CD14-positive monocyte (primary cell): ENCODE measurements around the gene TOB1. TPM values are rescaled to one million over a fixed set of nuclear protein-coding genes. Genes with fewer than 3 reads are reported as not detected.

ENCODE experiments used
- DNase-seq, 3 donors: peaks; one replicate each; pipeline ENCODE4 v3.0.0-alpha.2; 2011 to 2022
- H2AFZ ChIP-seq: 2 replicates; pipeline ENCODE4 v1.6.0; 2012; ENCODE audit warnings: mild to moderate bottlenecking, low read depth, low read length, inconsistent platforms; ENCODE audit not compliant: insufficient read depth, poor library complexity, severe bottlenecking
- H3K27ac ChIP-seq, 2 donors: 1 replicate in 1 of 2; 2 replicates in 1 of 2; pipeline ENCODE4 v1.5.1; 2012 to 2013; ENCODE audit warnings: low read length in 2 of 2, control low read depth in 1 of 2, inconsistent platforms in 1 of 2, low read depth in 1 of 2, mild to moderate bottlenecking in 1 of 2
- H3K27me3 ChIP-seq, 2 donors: one replicate each; pipeline versions ENCODE4 v1.6.0 to v1.6.1; 2011 to 2013; ENCODE audit warnings: low read length in 2 of 2; ENCODE audit not compliant: control insufficient read depth in 2 of 2, insufficient read depth in 2 of 2
- H3K36me3 ChIP-seq, 2 donors: replicated peaks in 1 of 2; 1 replicate in 1 of 2; 2 replicates in 1 of 2; pipeline versions ENCODE4 v1.5.1 to v1.6.1; 2012 to 2013; ENCODE audit warnings: low read length in 2 of 2, control low read depth in 1 of 2, inconsistent platforms in 1 of 2, mild to moderate bottlenecking in 1 of 2; ENCODE audit not compliant: insufficient read depth in 2 of 2, control insufficient read depth in 1 of 2
- H3K4me1 ChIP-seq, 2 donors: 1 replicate in 1 of 2; 2 replicates in 1 of 2; pipeline versions ENCODE4 v1.5.1 to v1.6.1; 2012 to 2013; ENCODE audit warnings: low read length in 2 of 2, control low read depth in 1 of 2, inconsistent platforms in 1 of 2, mild to moderate bottlenecking in 1 of 2, moderate library complexity in 1 of 2; ENCODE audit not compliant: insufficient read depth in 2 of 2, control insufficient read depth in 1 of 2
- H3K4me2 ChIP-seq: replicated peaks from 2 replicates; pipeline ENCODE3; 2012; ENCODE audit warnings: low read length, moderate library complexity, mild to moderate bottlenecking; ENCODE audit not compliant: poor library complexity, severe bottlenecking; ENCODE audit errors: extremely low read depth
- H3K4me3 ChIP-seq, 3 experiments: fragments of 200-600 bp in 1 of 3; sonication (generic) in 1 of 3; replicated peaks in 1 of 3; 1 replicate in 2 of 3; 2 replicates in 1 of 3; pipeline ENCODE4 v1.5.1; 2011 to 2013; ENCODE audit warnings: low read length in 3 of 3, mild to moderate bottlenecking in 3 of 3, control low read depth in 2 of 3, low read depth in 2 of 3, inconsistent platforms in 1 of 3, moderate library complexity in 1 of 3
- H3K79me2 ChIP-seq: 2 replicates; pipeline ENCODE4 v1.6.0; 2012; ENCODE audit warnings: mild to moderate bottlenecking, control low read depth, inconsistent platforms, low read length, moderate library complexity; ENCODE audit not compliant: insufficient read depth
- H3K9ac ChIP-seq: 2 replicates; pipeline ENCODE4 v1.6.0; 2017; ENCODE audit warnings: low read length, mild to moderate bottlenecking; ENCODE audit not compliant: insufficient read depth, poor library complexity, severe bottlenecking
- H3K9me3 ChIP-seq, 2 donors: replicated peaks in 1 of 2; 1 replicate in 1 of 2; 2 replicates in 1 of 2; pipeline versions ENCODE4 v1.5.1 to v1.6.1; 2012 to 2013; ENCODE audit warnings: low read length in 2 of 2, control low read depth in 1 of 2; ENCODE audit not compliant: control insufficient read depth in 1 of 2, insufficient read depth in 1 of 2
- H4K20me1 ChIP-seq: 2 replicates; pipeline ENCODE4 v1.6.0; 2012; ENCODE audit warnings: mild to moderate bottlenecking, low read length, control low read depth, moderate library complexity; ENCODE audit not compliant: insufficient read depth
- H3K27ac Mint-ChIP-seq, 7 donors: one replicate each; pipeline ENCODE4 v1.8.0; 2020; ENCODE audit warnings: mild to moderate bottlenecking in 7 of 7, mixed read lengths in 7 of 7, moderate library complexity in 6 of 7, inconsistent platforms in 2 of 7
- H3K27me3 Mint-ChIP-seq, 3 donors: one replicate each; pipeline ENCODE4 v1.8.0; 2021 to 2022; ENCODE audit warnings: low read depth in 3 of 3, mild to moderate bottlenecking in 3 of 3, mixed read lengths in 3 of 3, moderate library complexity in 3 of 3, inconsistent platforms in 1 of 3
- H3K36me3 Mint-ChIP-seq, 2 donors: one replicate each; pipeline ENCODE4 v1.8.0; 2020; ENCODE audit warnings: mixed read lengths in 2 of 2, inconsistent platforms in 1 of 2, mild to moderate bottlenecking in 1 of 2
- H3K4me1 Mint-ChIP-seq: one replicate; pipeline ENCODE4 v1.8.0; 2020; ENCODE audit warnings: mild to moderate bottlenecking, mixed read lengths
- H3K4me3 Mint-ChIP-seq, 2 donors: one replicate each; pipeline ENCODE4 v1.8.0; 2020; ENCODE audit warnings: mild to moderate bottlenecking in 2 of 2, mixed read lengths in 2 of 2, moderate library complexity in 1 of 2
- H3K9me3 Mint-ChIP-seq, 7 donors: one replicate each; pipeline ENCODE4 v1.8.0; 2020 to 2022; ENCODE audit warnings: mixed read lengths in 7 of 7, mild to moderate bottlenecking in 6 of 7, moderate library complexity in 6 of 7, inconsistent platforms in 2 of 7
- CTCF ChIP-seq: fragments of 200-600 bp; IDR thresholded peaks from one replicate; pipeline ENCODE4 v1.8.0; 2022; ENCODE audit warnings: antibody characterized with exemption, mild to moderate bottlenecking
- WGBS: methylation state at CpG from one replicate; pipeline ENCODE4 v1.1.5; 2013; ENCODE audit warnings: missing lambda C conversion rate; ENCODE audit not compliant: insufficient coverage; 5-methylcytosine and 5-hydroxymethylcytosine counted together
- intact Hi-C, 2 donors: fragments of 100-400 bp; cut with micrococcal nuclease; formaldehyde crosslinking; loops; one replicate each; pipeline versions ENCODE4 v1.15.0 to v1.15.1; 2023
- polyA plus RNA-seq, 3 donors: library from polyadenylated mRNA; depleted of rRNA in 1 of 3; unstranded in 2 of 3; stranded (reverse) in 1 of 3; fragments of 300-500 nt in 2 of 3; fragments of >200 nt in 1 of 3; fragmentation: Illumina TruSeq in 2 of 3; gene quantifications; 1 replicate in 2 of 3; 2 replicates in 1 of 3; pipeline ENCODE4 v1.2.3, GENCODE V29; 2012 to 2021

TOB1 gene
- polyA plus RNA-seq, 3 donors = 18.5 to 107 (median 41.0) TPM

- no peaks in the 10 kb centered on the region for H3K9me3 Mint-ChIP-seq
- Histone ChIP-seq H3K9me3 (no peaks in the 10 kb centered on the region), H3K9ac (no peak overlapping the region), H3K79me2 (peaks cover 16% of the 10 kb centered on the region), H3K4me2 (no peak overlapping the region), H3K4me1 (peaks cover 13 to 23% of the 10 kb centered on the region in 2 donors), H3K27me3 (no peaks in the 10 kb centered on the region), H2AFZ (no peak overlapping the region), H3K27ac (no peak overlapping the region), H3K36me3 (peaks cover 9 to 24% of the 10 kb centered on the region in 2 donors), H4K20me1 (peaks cover 23% of the 10 kb centered on the region), H3K4me3 (no peak overlapping the region)
- peaks cover 18 to 20% of the 10 kb centered on the region in 2 donors for H3K36me3 Mint-ChIP-seq
- no peaks in the 10 kb centered on the region for H3K27me3 Mint-ChIP-seq
- H3K4me3 Mint-ChIP-seq = no peak overlapping the region
- 100% methylated on average over 5 of the region's 12 CpGs for WGBS
- no peak for DNase-seq
- peaks cover 31% of the 10 kb centered on the region for H3K4me1 Mint-ChIP-seq
- H3K27ac Mint-ChIP-seq = no peak overlapping the region
- TF ChIP-seq CTCF = no peak
- intact Hi-C loops = no loop called here
Measured at GRCh38 chr17:50858486-50859225, 7.5 kb downstream of the TOB1 start.

GRCh38 chr17:50856431-50856830 lies 9.7 kb downstream of the TOB1 start:
- no peak for DNase-seq
- Histone ChIP-seq H3K36me3 (peaks cover 0 to 3% of the 10 kb centered on the region in 2 donors), H3K4me3 (no peak overlapping the region), H3K4me2 (no peak overlapping the region), H3K4me1 (peaks cover 25 to 29% of the 10 kb centered on the region in 2 donors), H3K9me3 (no peaks in the 10 kb centered on the region), H3K9ac (no peak overlapping the region), H4K20me1 (peaks cover 1% of the 10 kb centered on the region), H3K27ac (no peak overlapping the region), H2AFZ (no peak overlapping the region), H3K27me3 (no peaks in the 10 kb centered on the region), H3K79me2 (no peaks in the 10 kb centered on the region)
- no peak for TF ChIP-seq CTCF
- Mint-ChIP-seq H3K4me3 (no peak overlapping the region), H3K4me1 (peaks cover 35% of the 10 kb centered on the region), H3K36me3 (peaks cover 2% of the 10 kb centered on the region in 2 donors), H3K27me3 (peaks cover 0 to 1% (median 0%) of the 10 kb centered on the region in 3 donors), H3K27ac (no peak overlapping the region), H3K9me3 (no peaks in the 10 kb centered on the region)
- no CpG with 5 or more reads among the region's 2 CpGs for WGBS
- intact Hi-C loops = no loop called here
